GM12878 (cell line): ENCODE measurements around the gene CD2. TPM values are rescaled to one million over a fixed set of nuclear protein-coding genes. Genes with fewer than 3 reads are reported as not detected.

Experiments used
- BCL11A ChIP-seq: IDR thresholded peaks from 2 replicates; pipeline ENCODE4 v1.6.1; 2011; ENCODE audit warnings: low read depth, low read length
- BMI1 ChIP-seq: fragments of 450-650 bp; IDR thresholded peaks from 2 replicates; pipeline ENCODE4 v1.6.1; 2016; ENCODE audit warnings: mild to moderate bottlenecking, moderate library complexity, borderline replicate concordance
- CEBPB ChIP-seq, 2 experiments: fragments of 150-350 bp in 1 of 2; IDR thresholded peaks; 2 replicates each; pipeline ENCODE4 v1.6.1; 2012 to 2014; ENCODE audit warnings: low read depth in 2 of 2, low read length in 2 of 2, borderline replicate concordance in 1 of 2, inconsistent platforms in 1 of 2
- IKZF1 ChIP-seq: fragments of 450-650 bp; conservative IDR thresholded peaks from 2 replicates; pipeline ENCODE4 v1.6.1; 2017; ENCODE audit warnings: antibody characterized with exemption, mild to moderate bottlenecking
- MLLT1 ChIP-seq: fragments of 450-650 bp; IDR thresholded peaks from 2 replicates; pipeline ENCODE4 v1.6.1; 2016; ENCODE audit warnings: mild to moderate bottlenecking
- MTA2 ChIP-seq: fragments of 450-650 bp; IDR thresholded peaks from 2 replicates; pipeline ENCODE4 v1.6.1; 2016; ENCODE audit warnings: low read depth, mild to moderate bottlenecking, moderate library complexity
- MYC ChIP-seq: IDR thresholded peaks from 2 replicates; pipeline ENCODE4 v1.6.1; 2011; ENCODE audit warnings: mild to moderate bottlenecking, low read length, moderate library complexity, inconsistent platforms; ENCODE audit not compliant: insufficient read depth, insufficient replicate concordance, insufficient read length, severe bottlenecking
- NRF1 ChIP-seq: conservative IDR thresholded peaks from 2 replicates; pipeline ENCODE4 v1.6.1; 2011; ENCODE audit warnings: mild to moderate bottlenecking, low read depth, low read length, improper control_type of control experiment
- SMAD5 ChIP-seq: IDR thresholded peaks from 2 replicates; pipeline ENCODE4 v1.6.1; 2016; ENCODE audit warnings: antibody characterized with exemption, low read depth
- SMARCA5 ChIP-seq: fragments of 450-650 bp; IDR thresholded peaks from 2 replicates; pipeline ENCODE4 v1.6.1; 2017; ENCODE audit warnings: mild to moderate bottlenecking
- SPI1 ChIP-seq: IDR thresholded peaks from 2 replicates; pipeline ENCODE4 v1.6.1; 2011; ENCODE audit warnings: low read depth, mild to moderate bottlenecking, low read length, moderate library complexity, borderline replicate concordance; ENCODE audit not compliant: insufficient read depth
- SREBF1 ChIP-seq: IDR thresholded peaks from 2 replicates; pipeline ENCODE4 v1.6.1; 2012; ENCODE audit warnings: mild to moderate bottlenecking, low read length
- ZNF384 ChIP-seq: IDR thresholded peaks from 2 replicates; pipeline ENCODE4 v1.6.1; 2012; ENCODE audit warnings: low read depth, mild to moderate bottlenecking, low read length, improper control_type of control experiment, borderline replicate concordance
- ZNF687 ChIP-seq: fragments of 450-650 bp; IDR thresholded peaks from 2 replicates; pipeline ENCODE4 v1.6.1; 2017; ENCODE audit warnings: mild to moderate bottlenecking, moderate library complexity
- polyA plus RNA-seq, 11 experiments: library from polyadenylated mRNA; depleted of rRNA in 4 of 11; unstranded in 6 of 11; stranded (reverse) in 5 of 11; fragments of >200 nt; fragmentation: Nextera tagmentation in 4 of 11; fragmentation: Illumina TruSeq in 1 of 11; extraction: Ambion mirVana in 4 of 11; extraction: Trizol in 1 of 11; gene quantifications; 1 replicate in 1 of 11; 2 replicates in 10 of 11; pipeline versions ENCODE4 v1.2.1 to v1.2.3, GENCODE V29; 2011 to 2016; ENCODE audit warnings: inconsistent platforms in 2 of 11, missing spikeins in 2 of 11, low read depth in 1 of 11
- total RNA-seq, 4 experiments: library from RNA; depleted of rRNA in 3 of 4; stranded (reverse); fragments of >200 nt in 3 of 4; fragmentation: Illumina TruSeq in 1 of 4; extraction: Trizol in 1 of 4; gene quantifications; 2 replicates each; pipeline versions ENCODE4 v1.2.1 to v1.2.3, GENCODE V29; 2013 to 2021
- TF ChIP-seq, protein P1 (sequence below): IDR thresholded peaks from 2 replicates; pipeline ENCODE4 v1.6.1; 2012; ENCODE audit warnings: low read depth, low read length, improper control_type of control experiment
- TF ChIP-seq, protein P2 (sequence below): IDR thresholded peaks from 2 replicates; pipeline ENCODE4 v1.6.1; 2011; ENCODE audit warnings: low read depth, mild to moderate bottlenecking, low read length, moderate library complexity, borderline replicate concordance; ENCODE audit errors: extremely low read depth

Gene CD2
- total and polyA plus RNA-seq, 10 of the 15 experiments (the other 5 are each of a cell fraction or from before 2014, with no cell fraction given), result 0.15 to 4.3 (median 2.8) TPM

DNA sequence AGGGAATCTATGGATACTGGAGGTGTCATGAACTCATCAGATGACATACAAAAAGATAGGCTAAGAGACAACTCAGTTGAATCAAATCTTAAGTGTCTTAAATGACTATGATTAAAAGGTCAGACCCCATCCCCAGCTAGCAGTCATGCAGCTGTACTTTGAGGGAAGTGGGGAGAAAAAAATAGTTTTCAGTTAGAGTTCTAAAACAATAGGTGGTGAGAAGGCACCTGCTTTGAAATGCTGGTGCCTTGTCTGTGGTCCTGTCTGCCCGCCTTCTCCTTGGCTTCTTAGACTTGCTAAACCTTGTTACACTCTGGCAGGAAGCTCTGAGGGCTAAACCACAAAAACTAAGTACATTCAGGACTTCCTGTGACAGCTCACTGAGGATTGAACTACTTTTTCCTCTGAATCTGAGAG, 15.3 kb downstream of the CD2 start (continued):
- TF ChIP-seq SMARCA5, result no peak
- TF ChIP-seq BMI1, result no peak
- no peak for TF ChIP-seq MLLT1
- peak; percentile 21; the same call in 1 of the 2 replicates for TF ChIP-seq ZNF384
- no peak for TF ChIP-seq BCL11A
- TF ChIP-seq MTA2, result peak; percentile 65; the same call in 1 of the 2 replicates
- 0 out of 2 replicates have a peak, but pooled peaks have one; percentile 30 for TF ChIP-seq SPI1
- TF ChIP-seq IKZF1, result peak; percentile 83
- TF ChIP-seq SREBF1, result no peak
- no peak for TF ChIP-seq CEBPB (IDR thresholded peaks at IDR 0.05; ENCODE audit: borderline replicate concordance in 1 of 2, low read depth in 2 of 2, low read length in 2 of 2)
- TF ChIP-seq, protein P1, sequence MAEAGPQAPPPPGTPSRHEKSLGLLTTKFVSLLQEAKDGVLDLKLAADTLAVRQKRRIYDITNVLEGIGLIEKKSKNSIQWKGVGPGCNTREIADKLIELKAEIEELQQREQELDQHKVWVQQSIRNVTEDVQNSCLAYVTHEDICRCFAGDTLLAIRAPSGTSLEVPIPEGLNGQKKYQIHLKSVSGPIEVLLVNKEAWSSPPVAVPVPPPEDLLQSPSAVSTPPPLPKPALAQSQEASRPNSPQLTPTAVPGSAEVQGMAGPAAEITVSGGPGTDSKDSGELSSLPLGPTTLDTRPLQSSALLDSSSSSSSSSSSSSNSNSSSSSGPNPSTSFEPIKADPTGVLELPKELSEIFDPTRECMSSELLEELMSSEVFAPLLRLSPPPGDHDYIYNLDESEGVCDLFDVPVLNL, result no peak
- TF ChIP-seq SMAD5, result no peak
- TF ChIP-seq, protein P2, sequence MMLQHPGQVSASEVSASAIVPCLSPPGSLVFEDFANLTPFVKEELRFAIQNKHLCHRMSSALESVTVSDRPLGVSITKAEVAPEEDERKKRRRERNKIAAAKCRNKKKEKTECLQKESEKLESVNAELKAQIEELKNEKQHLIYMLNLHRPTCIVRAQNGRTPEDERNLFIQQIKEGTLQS, result no peak
- no peak for TF ChIP-seq MYC
- TF ChIP-seq NRF1, result no peak
- TF ChIP-seq ZNF687, result peak; percentile 82; the same call in 1 of the 2 replicates
